Stimulated activated CD8-positive, alpha-beta memory T cell treated with anti-CD3 and anti-CD28 coated beads, Interleukin-15, amount 100 ng/mL, for 48 hours (primary cell): ENCODE measurements around the gene GTF2A1L.
"Not testable (repeated sequence)": the region's sequence is repeated elsewhere in the genome, so short reads cannot be mapped to it uniquely, and the experiment has no call there.

Experiments
- DNase-seq, 2 donors: peaks; one replicate each; pipeline ENCODE4 v3.0.0-alpha.2; 2020; ENCODE audit warnings: low read depth in 2 of 2

The GTF2A1L gene

GRCh38 chr2:48699348-48699930, 81.8 kb downstream of the GTF2A1L start:
- DNase-seq = no peak

GRCh38 chr2:48703621-48704020, 86.0 kb downstream of the GTF2A1L start:
- DNase-seq = not testable (repeated sequence)

- DNase-seq = no peak
Measured at GRCh38 chr2:48707466-48707865, 89.8 kb downstream of the GTF2A1L start.

GRCh38 chr2:48709096-48710034, 91.7 kb downstream of the GTF2A1L start:
- no peak for DNase-seq

GRCh38 chr2:48711343-48711742, 93.7 kb downstream of the GTF2A1L start:
- DNase-seq = no peak

- no peak for DNase-seq
Measured at GRCh38 chr2:48712151-48712550, 94.5 kb downstream of the GTF2A1L start.

GRCh38 chr2:48713647-48714046, 96.0 kb downstream of the GTF2A1L start:
- no peak for DNase-seq

- DNase-seq = no peak
Measured at GRCh38 chr2:48714245-48714644, 96.6 kb downstream of the GTF2A1L start.

GRCh38 chr2:48715042-48715899, 97.6 kb downstream of the GTF2A1L start:
- DNase-seq = no peak

GRCh38 chr2:48715956-48716355, 98.3 kb downstream of the GTF2A1L start:
- DNase-seq = no peak

- no peak for DNase-seq
Measured at GRCh38 chr2:48717846-48718245, 100.2 kb downstream of the GTF2A1L start.

GRCh38 chr2:48719480-48720177, 102.0 kb downstream of the GTF2A1L start:
- DNase-seq = no peak

GRCh38 chr2:48721158-48721557, 103.5 kb downstream of the GTF2A1L start:
- DNase-seq = no peak

- no peak for DNase-seq
Measured at GRCh38 chr2:48722391-48722790, 104.7 kb downstream of the GTF2A1L start.

GRCh38 chr2:48723129-48723528, 105.5 kb downstream of the GTF2A1L start:
- no peak for DNase-seq

GRCh38 chr2:48724278-48724677, 106.6 kb downstream of the GTF2A1L start:
- no peak for DNase-seq

GRCh38 chr2:48725696-48726494, 108.2 kb downstream of the GTF2A1L start:
- no peak for DNase-seq

GRCh38 chr2:48727560-48727959, 109.9 kb downstream of the GTF2A1L start:
- no peak for DNase-seq

GRCh38 chr2:48728295-48728694, 110.6 kb downstream of the GTF2A1L start:
- no peak for DNase-seq

GRCh38 chr2:48728840-48729239, 111.2 kb downstream of the GTF2A1L start:
- no peak for DNase-seq
